Measurements from ENCODE around the gene SLC22A14.

GRCh38 chr3:38313263-38313662 lies 31.2 kb downstream of the SLC22A14 start:
- no peak for TF ChIP-seq CTCF (IDR thresholded peaks at IDR 0.05)
- TF ChIP-seq REST (IDR thresholded peaks at IDR 0.05; ENCODE audit: insufficient read depth in 1 of 2, low read depth in 2 of 2, low read length in 1 of 2): no peak
- TF ChIP-seq TCF7L2 (IDR thresholded peaks at IDR 0.05; ENCODE audit: low read depth, low read length): no peak
- TF ChIP-seq SIN3A (IDR thresholded peaks at IDR 0.05; ENCODE audit: borderline replicate concordance, insufficient read depth, low read depth, low read length): no peak

Data from Panc1 (cell line).